Measurements from ENCODE around the gene CLSTN1. TPM values are rescaled to one million over a fixed set of nuclear protein-coding genes. Genes with fewer than 3 reads are reported as not detected.

CLSTN1 gene
- total RNA-seq, 1 donor from 2014 or later: 71.0 TPM

DNA sequence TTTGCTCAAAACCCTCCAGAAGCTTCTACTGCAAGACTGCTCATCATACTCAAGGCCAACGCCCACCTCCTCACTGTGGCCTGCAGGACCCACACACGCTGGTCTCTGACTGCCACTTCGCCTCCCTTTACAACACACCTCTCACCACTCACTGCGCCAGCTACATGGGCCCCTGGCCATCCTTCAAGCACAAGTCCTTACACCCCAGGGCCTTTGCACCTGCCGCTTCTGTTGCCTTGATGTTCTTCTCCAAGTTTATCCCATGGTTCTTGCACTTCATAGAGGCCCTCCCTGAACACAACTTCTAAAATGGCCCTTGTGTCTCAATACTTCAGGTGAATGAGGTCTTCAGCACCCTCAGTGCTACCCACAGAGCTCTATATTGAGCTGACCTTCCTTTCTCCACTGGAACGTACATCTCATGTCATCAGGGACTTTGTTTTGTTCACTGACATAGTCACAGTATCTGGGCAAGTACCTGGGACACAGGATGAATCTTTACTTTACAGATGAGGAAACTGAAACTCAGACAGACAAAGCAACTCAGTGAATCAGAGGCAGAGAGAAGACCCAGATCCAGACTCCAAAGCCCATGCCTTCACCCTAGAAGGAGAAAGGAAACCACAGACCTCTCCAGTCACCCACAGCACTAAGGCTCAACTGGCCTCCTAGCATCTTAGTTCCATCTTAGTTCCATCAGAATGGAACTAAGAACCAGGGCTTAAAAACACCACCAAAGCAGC is 34.7 kb upstream of the CLSTN1 start:
- Histone ChIP-seq H3K27me3 (no peaks in the 10 kb centered on the region), H3K27ac (no peak overlapping the region), H3K36me3 (no peaks in the 10 kb centered on the region), H3K4me1 (no peaks in the 10 kb centered on the region), H3K9me3 (no peaks in the 10 kb centered on the region), H3K4me3 (no peak overlapping the region)
- intact Hi-C loops (cut with DNase I): no loop called here
- no peak for DNase-seq
- no peak for ATAC-seq
- TF ChIP-seq, protein P1, sequence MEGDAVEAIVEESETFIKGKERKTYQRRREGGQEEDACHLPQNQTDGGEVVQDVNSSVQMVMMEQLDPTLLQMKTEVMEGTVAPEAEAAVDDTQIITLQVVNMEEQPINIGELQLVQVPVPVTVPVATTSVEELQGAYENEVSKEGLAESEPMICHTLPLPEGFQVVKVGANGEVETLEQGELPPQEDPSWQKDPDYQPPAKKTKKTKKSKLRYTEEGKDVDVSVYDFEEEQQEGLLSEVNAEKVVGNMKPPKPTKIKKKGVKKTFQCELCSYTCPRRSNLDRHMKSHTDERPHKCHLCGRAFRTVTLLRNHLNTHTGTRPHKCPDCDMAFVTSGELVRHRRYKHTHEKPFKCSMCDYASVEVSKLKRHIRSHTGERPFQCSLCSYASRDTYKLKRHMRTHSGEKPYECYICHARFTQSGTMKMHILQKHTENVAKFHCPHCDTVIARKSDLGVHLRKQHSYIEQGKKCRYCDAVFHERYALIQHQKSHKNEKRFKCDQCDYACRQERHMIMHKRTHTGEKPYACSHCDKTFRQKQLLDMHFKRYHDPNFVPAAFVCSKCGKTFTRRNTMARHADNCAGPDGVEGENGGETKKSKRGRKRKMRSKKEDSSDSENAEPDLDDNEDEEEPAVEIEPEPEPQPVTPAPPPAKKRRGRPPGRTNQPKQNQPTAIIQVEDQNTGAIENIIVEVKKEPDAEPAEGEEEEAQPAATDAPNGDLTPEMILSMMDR (IDR thresholded peaks at IDR 0.05): no peak

DNA sequence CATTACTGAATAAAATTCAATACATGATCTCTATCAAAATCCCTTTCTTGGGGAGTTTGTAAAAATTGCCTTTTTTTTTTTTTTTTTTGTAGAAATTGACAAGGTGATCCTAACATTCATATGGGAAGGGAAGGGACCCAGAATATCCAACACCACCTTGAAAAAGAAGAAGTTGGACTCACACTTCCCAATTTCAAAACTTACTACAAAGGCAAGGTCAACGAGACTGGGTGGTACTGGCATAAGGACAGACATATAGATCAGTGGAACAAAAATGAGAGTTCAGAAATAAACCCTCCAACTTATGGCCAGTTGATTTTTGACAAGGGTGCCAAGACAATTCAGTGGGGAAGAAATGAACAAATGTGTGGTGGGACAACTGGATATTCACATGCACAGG is 31.4 kb upstream of the CLSTN1 start:
- Histone ChIP-seq H3K4me1 (no peaks in the 10 kb centered on the region), H3K9me3 (no peaks in the 10 kb centered on the region), H3K27me3 (no peaks in the 10 kb centered on the region), H3K27ac (no peak overlapping the region), H3K4me3 (no peak overlapping the region), H3K36me3 (no peaks in the 10 kb centered on the region)
- no peak for ATAC-seq
- TF ChIP-seq, protein P1 (IDR thresholded peaks at IDR 0.05): no peak
- intact Hi-C loops (cut with DNase I): no loop called here
- no peak for DNase-seq

DNA sequence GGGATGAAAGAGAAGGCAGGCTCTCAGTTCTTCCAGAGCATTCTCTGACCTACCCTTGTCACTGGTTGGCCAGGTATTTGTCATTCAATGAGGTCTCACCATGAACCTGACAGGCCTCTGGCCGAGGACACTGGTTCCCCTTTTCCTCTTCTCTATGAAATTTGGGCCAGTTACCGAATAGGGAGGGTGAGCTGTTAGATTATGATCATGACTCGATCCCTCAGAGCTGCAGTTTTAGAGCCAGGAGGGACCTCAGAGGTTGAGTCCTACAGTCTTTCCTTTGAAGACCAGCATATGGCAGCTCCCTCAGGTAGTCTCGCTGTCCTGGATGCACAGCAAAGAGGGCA is 29.5 kb upstream of the CLSTN1 start:
- DNase-seq (no peak), ATAC-seq (no peak)
- H3K27me3 ChIP-seq: no peaks in the 10 kb centered on the region
- no peak overlapping the region for H3K4me3 ChIP-seq
- TF ChIP-seq, protein P1 (IDR thresholded peaks at IDR 0.05): no peak
- H3K4me1 ChIP-seq: no peaks in the 10 kb centered on the region
- H3K27ac ChIP-seq: no peak overlapping the region
- intact Hi-C loops (cut with DNase I): no loop called here
- no peaks in the 10 kb centered on the region for H3K9me3 ChIP-seq
- peaks cover 6% of the 10 kb centered on the region for H3K36me3 ChIP-seq

DNA sequence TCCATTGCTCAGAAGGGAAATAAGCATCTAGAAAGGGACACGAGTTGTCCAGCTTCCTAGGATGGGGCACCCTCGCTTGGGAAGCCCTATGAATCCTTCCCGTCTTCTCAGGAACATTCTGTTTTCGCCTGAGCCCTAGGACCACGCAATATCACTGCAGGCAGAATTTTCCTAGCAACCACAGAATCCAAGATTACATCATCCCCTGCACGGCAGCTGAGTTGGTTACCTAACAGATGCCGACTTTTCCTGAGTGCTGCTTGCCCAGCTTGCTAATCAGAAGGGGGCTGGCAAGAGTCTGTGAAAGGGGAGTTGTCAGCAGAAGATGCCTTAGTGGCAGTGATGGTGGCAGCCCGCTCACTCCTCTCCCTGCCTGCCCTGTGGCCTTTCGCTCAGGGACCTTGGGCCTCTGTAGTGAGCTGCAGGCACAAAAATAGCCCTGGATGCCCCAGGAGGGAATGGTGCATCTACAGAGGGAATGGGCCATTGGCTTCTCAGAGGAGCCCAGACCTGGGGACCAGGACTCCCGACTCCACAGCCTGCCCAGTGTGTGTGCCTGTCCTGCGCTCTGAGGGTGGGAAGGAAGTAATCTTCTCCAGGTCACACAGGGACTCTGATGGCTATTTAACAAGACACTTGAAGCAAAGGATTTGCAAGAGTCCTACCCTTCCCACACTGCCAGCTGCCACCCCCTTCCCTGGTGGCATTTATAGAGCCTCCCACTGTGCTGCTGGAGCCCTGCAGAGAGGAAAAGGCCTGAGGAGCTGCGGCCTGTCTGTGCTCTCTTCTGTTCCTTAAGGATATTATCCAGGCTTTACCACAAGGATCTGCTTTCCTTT is 28.9 kb upstream of the CLSTN1 start:
- ATAC-seq: no peak

DNA sequence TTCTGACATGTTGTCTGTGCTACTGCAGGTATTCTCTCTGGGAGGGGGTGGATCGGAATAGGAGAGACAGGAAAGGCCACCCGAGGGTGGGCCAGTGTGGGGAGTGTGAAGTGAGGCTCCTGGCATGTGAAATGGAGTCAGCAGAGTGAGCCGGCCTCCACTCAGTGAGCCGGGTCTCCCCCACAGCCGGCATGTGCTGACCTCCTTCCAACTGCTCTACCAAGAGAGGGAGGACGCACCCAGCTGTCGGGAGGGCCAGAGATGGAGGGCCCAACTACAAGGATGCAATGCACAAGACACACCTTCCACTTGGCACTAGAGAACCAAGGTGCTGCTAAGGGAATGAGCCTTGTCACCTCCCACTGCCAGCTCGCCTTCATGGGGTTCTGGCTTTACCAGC is 28.2 kb upstream of the CLSTN1 start:
- no peak for DNase-seq
- ATAC-seq: no peak
- H3K4me1 ChIP-seq: no peaks in the 10 kb centered on the region
- H3K27ac ChIP-seq: no peak overlapping the region
- peaks cover 6% of the 10 kb centered on the region for H3K36me3 ChIP-seq
- H3K27me3 ChIP-seq: no peaks in the 10 kb centered on the region
- TF ChIP-seq, protein P1 (IDR thresholded peaks at IDR 0.05): no peak
- no peaks in the 10 kb centered on the region for H3K9me3 ChIP-seq
- intact Hi-C loops (cut with DNase I): no loop called here
- no peak overlapping the region for H3K4me3 ChIP-seq

More for the DNA sequence above, 28.9 kb upstream of the CLSTN1 start:
- no peak overlapping the region for H3K27ac ChIP-seq
- H3K4me3 ChIP-seq: no peak overlapping the region
- peaks cover 6% of the 10 kb centered on the region for H3K36me3 ChIP-seq
- no peaks in the 10 kb centered on the region for H3K9me3 ChIP-seq
- H3K27me3 ChIP-seq: no peaks in the 10 kb centered on the region
- intact Hi-C loops (cut with DNase I): no loop called here
- no peak for DNase-seq
- TF ChIP-seq, protein P1 (IDR thresholded peaks at IDR 0.05): no peak
- H3K4me1 ChIP-seq: no peaks in the 10 kb centered on the region
